H7 (cell line): Measurements from ENCODE around the gene SF3B6. TPM values are rescaled to one million over a fixed set of nuclear protein-coding genes. Genes with fewer than 3 reads are reported as not detected.
"Not testable (repeated sequence)": the region's sequence is repeated elsewhere in the genome, so short reads cannot be mapped to it uniquely, and the experiment has no call there.

Experiments
- DNase-seq: peaks from one replicate; pipeline ENCODE4 v3.0.0; 2012
- H3K27me3 ChIP-seq: 2 replicates; pipeline ENCODE4 v1.6.0; 2011; ENCODE audit warnings: mild to moderate bottlenecking, low read length; ENCODE audit not compliant: control insufficient read depth, insufficient read depth
- H3K36me3 ChIP-seq: replicated peaks from 2 replicates; pipeline ENCODE4 v1.5.1; 2011; ENCODE audit warnings: low read length; ENCODE audit not compliant: control insufficient read depth, insufficient read depth
- H3K4me3 ChIP-seq: 2 replicates; pipeline ENCODE4 v1.5.1; 2011; ENCODE audit warnings: low read depth, mild to moderate bottlenecking, control low read depth, low read length, moderate library complexity; ENCODE audit not compliant: insufficient read depth
- total RNA-seq: library from RNA; depleted of rRNA; stranded (reverse); fragments of >200 nt; shearing (Covaris generic); gene quantifications from 2 replicates; pipeline ENCODE4 v1.2.3, GENCODE V29; 2014

Gene SF3B6
- total RNA-seq, 1 experiment from 2014 or later, result 125 TPM

GRCh38 chr2:24050041-24050979 lies 25.8 kb downstream of the SF3B6 start:
- Histone ChIP-seq H3K36me3 (peaks cover 3% of the 10 kb centered on the region; the same call in 1 of the 2 replicates), H3K4me3 (peak overlapping the region; percentile 86), H3K27me3 (peaks cover 10% of the 10 kb centered on the region; the same call in 1 of the 2 replicates)
- DNase-seq, result peak; percentile 74

GRCh38 chr2:24049485-24050021 lies 26.6 kb downstream of the SF3B6 start, which contains the start of gene FKBP1B:
Gene FKBP1B, plus strand, starts transcription at chr2:24049741. Its CDS starts 109 bp downstream, at chr2:24049850.
- Histone ChIP-seq H3K36me3 (peaks cover 3% of the 10 kb centered on the region; the same call in 1 of the 2 replicates), H3K27me3 (peaks cover 10% of the 10 kb centered on the region; the same call in 1 of the 2 replicates), H3K4me3 (peak within 1 kb of the TSS; percentile 86)
- peak; percentile 97 for DNase-seq

GRCh38 chr2:24048769-24049484 lies 27.2 kb downstream of the SF3B6 start:
- peaks cover 10% of the 10 kb centered on the region; the same call in 1 of the 2 replicates for H3K27me3 ChIP-seq
- peak overlapping the region; percentile 86 for H3K4me3 ChIP-seq
- no peaks in the 10 kb centered on the region; the same call in 1 of the 2 replicates for H3K36me3 ChIP-seq
- DNase-seq, result no peak

GRCh38 chr2:24047703-24048033 lies 28.5 kb downstream of the SF3B6 start:
- Histone ChIP-seq H3K4me3 (0 out of 2 replicates have a peak overlapping the region, but pooled peaks have one; percentile 5), H3K27me3 (peaks cover 10% of the 10 kb centered on the region; the same call in 1 of the 2 replicates), H3K36me3 (no peaks in the 10 kb centered on the region)
- no peak for DNase-seq

- H3K4me3 ChIP-seq, result peak within 1 kb of the TSS; percentile 64
- peaks cover 10% of the 10 kb centered on the region; the same call in 1 of the 2 replicates for H3K27me3 ChIP-seq
- no peaks in the 10 kb centered on the region for H3K36me3 ChIP-seq
- peak; percentile 92 for DNase-seq
Observed at GRCh38 chr2:24046930-24047702, 29.0 kb downstream of the SF3B6 start, which contains the start of gene WDCP. Gene WDCP, minus strand, starts transcription at chr2:24047391. Its CDS starts 7,897 bp downstream, at chr2:24039494.

GRCh38 chr2:24046599-24046929 lies 29.6 kb downstream of the SF3B6 start:
- H3K4me3 ChIP-seq, result peak overlapping the region; percentile 64

DNA sequence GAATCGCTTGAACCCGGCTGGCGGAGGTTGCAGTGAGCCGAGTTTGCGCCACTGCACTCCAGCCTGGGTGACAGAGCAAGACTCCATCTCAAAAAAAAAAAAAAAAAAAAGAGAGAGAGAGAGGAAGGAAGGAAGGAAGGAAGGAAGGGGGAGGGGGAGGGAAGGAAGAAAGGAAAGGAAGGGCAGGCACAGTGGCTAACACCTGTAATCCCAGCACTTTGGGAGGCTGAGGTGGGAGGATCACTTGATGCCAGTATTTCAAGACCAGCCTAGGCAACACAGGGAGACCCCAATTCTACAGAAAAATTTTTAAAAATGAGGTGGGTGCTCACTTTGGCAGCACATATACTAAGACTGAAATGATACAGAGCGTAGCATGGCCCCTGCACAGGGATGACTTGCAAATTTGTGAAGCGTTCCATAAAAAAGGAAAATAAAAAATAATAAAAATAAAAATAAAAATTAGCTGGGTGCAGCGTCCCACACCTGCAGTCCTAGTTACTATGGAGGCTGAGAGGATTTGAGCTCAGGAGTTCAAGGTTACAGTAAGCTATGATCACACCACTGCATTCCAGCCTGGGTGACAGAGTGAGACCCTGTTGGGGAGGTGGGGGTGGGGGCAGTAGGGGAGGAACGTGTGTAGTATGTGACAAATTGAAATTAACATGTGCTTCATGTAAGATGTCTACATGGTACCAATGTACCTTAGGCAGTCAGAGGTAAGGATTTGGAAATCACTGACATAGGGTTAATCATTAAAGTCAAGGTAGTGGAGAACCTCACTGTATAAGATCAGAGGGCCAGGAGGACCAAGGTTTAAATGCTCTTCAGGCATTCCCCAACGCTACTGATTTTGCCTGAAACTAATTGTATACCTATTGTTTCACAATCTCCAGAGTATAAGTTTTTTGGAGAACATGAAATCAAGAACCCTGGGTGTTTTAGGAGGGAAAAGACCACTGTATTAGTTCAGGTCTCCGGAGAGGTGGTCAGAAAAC lies 30.3 kb downstream of the SF3B6 start:
- Histone ChIP-seq H3K27me3 (peaks cover 10% of the 10 kb centered on the region; the same call in 1 of the 2 replicates), H3K36me3 (no peaks in the 10 kb centered on the region), H3K4me3 (no peak overlapping the region)
- no peak for DNase-seq

More at GRCh38 chr2:24046599-24046929, 29.6 kb downstream of the SF3B6 start:
- DNase-seq, result no peak
- Histone ChIP-seq H3K36me3 (no peaks in the 10 kb centered on the region), H3K27me3 (peaks cover 10% of the 10 kb centered on the region; the same call in 1 of the 2 replicates)

DNA sequence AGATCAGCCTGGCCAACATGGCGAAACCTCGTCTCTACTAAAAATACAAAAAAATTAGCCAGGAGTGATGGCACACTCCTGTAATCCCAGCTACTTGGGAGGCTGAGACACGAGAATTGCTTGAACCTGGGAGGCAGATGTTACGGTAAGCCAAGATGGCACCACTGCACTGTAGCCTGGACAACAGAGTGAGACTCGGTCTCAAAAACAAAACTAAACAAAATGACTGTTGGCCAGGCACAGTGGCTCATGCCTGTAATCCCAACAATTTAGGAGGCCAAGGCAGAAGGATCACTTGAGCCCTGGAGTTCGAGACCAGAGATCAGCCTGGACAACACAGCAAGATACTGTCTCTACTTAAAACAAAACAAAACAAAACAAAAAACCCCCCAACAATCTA lies 33.0 kb downstream of the SF3B6 start:
- not testable (repeated sequence) for H3K27me3 ChIP-seq, DNase-seq, H3K36me3 ChIP-seq, H3K4me3 ChIP-seq

DNA sequence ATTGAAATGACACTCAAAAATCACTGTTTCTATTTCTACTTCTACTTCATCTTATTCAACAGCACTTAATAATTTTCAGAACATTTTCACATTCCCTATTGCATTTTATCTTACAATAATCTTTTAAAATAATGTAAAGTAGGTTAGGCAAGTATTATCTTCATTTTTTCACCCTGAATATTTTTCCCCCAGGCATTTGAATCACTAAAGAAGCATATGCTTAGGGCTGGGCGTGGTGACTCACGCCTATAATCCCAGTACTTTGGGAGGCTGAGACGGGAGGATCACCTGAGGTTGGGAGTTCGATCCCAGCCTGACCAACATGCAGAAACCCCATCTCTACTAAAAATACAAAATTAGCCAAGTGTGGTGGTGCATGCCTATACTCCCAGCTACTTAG lies 35.6 kb downstream of the SF3B6 start:
- Histone ChIP-seq H3K27me3 (no peaks in the 10 kb centered on the region), H3K36me3 (peaks cover 10% of the 10 kb centered on the region), H3K4me3 (no peak overlapping the region)
- no peak for DNase-seq

GRCh38 chr2:24038786-24039499 lies 37.2 kb downstream of the SF3B6 start:
- no peak for DNase-seq
- Histone ChIP-seq H3K4me3 (no peak overlapping the region), H3K36me3 (peaks cover 10% of the 10 kb centered on the region), H3K27me3 (no peaks in the 10 kb centered on the region)

DNA sequence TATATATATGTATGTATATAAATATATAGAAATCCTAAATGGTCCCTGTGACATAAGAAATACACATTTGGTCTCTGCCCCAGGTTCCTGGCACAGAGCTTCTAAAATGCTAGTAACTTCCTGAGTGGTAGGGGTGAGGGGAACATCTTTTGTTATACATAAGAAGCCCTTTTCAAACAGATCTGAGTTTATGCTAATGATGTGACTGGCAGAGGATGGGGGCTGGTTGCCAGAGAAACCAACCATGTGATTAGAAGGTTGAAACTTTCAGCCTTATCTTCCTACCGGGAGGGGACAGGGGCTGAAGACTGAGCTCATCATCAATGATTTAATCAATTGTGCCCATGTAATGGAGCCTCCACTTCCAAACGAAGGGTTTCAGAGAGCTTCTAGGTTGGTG lies 49.9 kb downstream of the SF3B6 start:
- H3K36me3 ChIP-seq, result peaks cover 20% of the 10 kb centered on the region
- H3K4me3 ChIP-seq, result no peak overlapping the region
- DNase-seq, result peak; percentile 72
- no peaks in the 10 kb centered on the region for H3K27me3 ChIP-seq

DNA sequence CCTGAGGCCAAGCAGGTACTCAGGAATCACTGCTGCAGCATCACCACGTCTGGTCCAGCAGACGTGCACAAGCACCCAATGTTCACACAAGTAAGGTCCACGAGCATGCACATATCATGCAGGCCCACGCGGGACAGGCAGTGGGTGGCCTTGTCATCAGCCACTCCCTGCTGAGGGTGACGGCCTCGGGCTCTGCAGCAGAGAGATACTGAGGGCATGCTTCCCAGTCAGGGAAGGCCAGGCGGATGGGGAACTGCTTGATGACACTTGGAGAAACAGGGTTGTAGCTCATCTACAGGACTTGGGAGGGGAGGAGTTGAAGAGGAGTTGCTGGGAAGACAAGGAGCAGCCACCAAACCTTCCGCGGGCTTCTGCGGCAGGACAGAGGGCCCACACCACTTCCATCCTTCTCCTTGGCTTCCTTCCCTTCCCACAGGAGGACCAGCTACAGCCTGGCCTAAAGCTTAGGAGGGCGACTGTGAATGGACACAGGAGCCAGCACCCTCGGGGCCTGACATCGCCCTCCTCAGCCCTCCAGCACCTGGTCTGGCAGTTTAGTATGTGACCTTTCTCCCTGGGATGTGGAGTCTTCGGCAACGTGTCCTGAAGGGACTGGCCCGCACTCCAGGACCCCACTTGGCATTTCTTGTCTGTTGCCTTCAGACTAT lies 51.0 kb downstream of the SF3B6 start:
- Histone ChIP-seq H3K27me3 (no peaks in the 10 kb centered on the region), H3K4me3 (no peak overlapping the region), H3K36me3 (peaks cover 12% of the 10 kb centered on the region)
- DNase-seq, result no peak
